Subcutaneous adipose tissue (tissue), 4 donors: ENCODE data around the gene NFATC2. TPM values are rescaled to one million over a fixed set of nuclear protein-coding genes. Genes with fewer than 3 reads are reported as not detected.

ENCODE experiments used
- total RNA-seq, 4 donors: library from RNA; depleted of rRNA; stranded (reverse); fragments of >200 nt; gene quantifications; one replicate each; pipeline ENCODE4 v1.1.0, GENCODE V29; 2016
- TF ChIP-seq, protein P1 (sequence below): fragments of 450-650 bp; IDR thresholded peaks from one replicate; pipeline ENCODE4 v1.5.1; 2016; ENCODE audit warnings: low read depth, mild to moderate bottlenecking, control low read depth, antibody characterized with exemption, moderate library complexity

NFATC2 gene
- total RNA-seq, 4 donors from 2014 or later, result 2.3 to 7.5 (median 5.8) TPM

DNA sequence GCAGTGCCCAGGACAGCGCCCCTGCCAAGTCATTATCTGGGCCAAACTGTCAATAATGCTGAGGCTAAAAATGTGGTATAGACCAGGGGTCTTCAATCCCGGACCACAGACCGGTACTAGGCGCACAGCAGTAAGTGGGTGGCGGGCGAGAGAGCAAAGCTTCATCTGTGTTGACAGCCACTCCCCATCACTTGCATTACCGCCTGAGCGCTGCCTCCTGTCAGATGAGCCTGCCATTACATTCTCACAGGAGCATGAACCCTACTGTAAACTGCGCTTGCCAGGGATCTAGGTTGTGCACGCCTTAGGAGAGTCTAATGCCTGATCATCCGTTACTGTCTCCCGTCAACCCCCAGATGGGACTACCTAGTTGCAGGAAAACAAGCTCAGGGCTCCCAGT, 91.0 kb downstream of the NFATC2 start:
- TF ChIP-seq, protein P1, sequence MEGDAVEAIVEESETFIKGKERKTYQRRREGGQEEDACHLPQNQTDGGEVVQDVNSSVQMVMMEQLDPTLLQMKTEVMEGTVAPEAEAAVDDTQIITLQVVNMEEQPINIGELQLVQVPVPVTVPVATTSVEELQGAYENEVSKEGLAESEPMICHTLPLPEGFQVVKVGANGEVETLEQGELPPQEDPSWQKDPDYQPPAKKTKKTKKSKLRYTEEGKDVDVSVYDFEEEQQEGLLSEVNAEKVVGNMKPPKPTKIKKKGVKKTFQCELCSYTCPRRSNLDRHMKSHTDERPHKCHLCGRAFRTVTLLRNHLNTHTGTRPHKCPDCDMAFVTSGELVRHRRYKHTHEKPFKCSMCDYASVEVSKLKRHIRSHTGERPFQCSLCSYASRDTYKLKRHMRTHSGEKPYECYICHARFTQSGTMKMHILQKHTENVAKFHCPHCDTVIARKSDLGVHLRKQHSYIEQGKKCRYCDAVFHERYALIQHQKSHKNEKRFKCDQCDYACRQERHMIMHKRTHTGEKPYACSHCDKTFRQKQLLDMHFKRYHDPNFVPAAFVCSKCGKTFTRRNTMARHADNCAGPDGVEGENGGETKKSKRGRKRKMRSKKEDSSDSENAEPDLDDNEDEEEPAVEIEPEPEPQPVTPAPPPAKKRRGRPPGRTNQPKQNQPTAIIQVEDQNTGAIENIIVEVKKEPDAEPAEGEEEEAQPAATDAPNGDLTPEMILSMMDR, result no peak

DNA sequence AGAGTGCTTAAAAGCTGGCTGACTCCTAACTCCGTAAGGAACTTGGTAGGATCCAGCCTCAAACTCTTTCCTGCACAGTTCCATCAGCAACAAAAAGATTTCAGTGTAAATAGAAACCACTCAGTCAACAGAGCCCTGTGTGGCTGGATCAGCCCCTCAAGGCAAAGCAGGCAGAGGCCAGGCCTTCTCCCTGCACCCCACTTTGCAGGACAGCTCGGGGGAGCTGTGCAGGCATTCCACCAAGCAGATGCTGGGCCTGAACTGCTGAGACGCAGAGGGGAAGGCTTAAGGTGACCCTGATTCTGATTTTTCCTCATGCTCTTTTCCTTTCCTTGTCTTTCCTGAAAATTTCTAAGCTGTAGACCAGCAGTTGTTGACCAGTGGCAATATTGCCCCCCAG, 91.5 kb downstream of the NFATC2 start:
- TF ChIP-seq, protein P1, result no peak

DNA sequence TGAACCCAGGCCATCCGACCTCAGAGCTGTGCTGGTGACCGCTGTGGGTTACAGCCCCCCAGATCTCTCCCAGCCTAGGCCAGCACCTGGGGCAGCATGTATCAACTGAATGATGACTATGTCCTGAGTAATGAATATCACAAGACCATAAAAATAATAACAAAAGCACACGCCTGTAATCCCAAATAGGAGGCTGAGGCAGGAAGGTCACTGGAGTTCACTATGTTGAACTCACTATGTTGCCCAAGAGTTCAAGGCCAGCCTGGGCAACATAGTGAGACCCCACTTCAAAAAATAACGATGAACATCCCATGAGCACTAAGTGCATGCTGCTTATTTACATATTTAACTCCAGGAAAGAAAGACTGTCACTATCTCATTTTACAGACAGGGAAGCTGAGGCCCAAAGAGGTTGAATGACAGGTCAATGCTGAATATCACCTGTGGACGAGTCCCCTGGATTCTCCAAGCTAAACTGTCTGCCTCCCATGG, 92.3 kb downstream of the NFATC2 start:
- TF ChIP-seq, protein P1, result no peak

DNA sequence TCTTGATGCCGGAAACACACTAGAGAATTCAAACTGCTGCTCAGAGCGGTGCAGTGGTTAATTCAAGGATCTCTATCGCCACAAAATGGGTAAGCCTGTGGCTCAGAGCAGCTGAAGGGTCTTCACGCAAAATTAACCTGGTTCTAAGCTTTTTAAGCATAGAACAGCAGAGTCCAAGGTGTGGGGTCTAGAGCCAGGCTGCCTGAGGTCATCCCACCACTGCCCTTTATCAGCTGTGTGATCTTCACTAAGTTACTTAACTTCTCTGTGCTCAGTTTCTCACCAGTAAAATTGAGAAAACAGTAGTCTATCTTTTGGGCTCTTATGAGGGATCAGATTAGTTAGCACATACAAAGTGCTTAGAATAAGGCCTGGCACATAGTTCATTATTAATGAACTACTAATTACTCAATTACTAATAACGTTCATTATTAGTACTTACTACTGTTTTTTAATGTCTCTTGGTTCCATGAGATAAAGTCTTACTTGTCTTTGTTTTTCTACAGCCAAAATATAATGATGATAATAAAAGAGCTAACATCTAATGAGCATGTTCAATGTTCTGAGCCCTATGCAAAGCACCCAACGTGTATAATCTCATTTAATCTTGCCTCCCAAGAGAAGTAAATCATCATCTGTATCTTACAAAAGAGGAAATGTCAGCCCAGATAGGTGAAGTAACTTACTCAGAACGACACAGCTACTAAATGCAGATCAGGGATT, 92.9 kb downstream of the NFATC2 start:
- TF ChIP-seq, protein P1, result no peak

DNA sequence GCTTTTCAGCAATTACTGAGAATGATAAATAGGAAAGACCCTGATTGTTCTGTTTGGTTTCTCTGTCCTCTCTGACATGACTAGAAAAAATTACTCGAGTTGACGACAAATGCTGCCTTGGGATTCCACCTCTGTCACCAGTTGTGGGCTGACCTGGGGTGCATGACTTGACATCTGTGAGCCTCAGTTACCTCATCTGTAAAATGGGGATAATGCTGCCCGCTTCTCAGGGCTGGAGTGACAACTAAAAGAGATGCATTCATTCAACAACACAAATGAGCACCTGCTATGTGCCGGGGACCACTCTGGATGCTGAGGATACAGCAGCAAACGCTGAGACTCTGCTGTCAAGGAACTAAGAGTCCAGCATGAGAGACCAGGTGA, 94.8 kb downstream of the NFATC2 start:
- TF ChIP-seq, protein P1, result no peak

DNA sequence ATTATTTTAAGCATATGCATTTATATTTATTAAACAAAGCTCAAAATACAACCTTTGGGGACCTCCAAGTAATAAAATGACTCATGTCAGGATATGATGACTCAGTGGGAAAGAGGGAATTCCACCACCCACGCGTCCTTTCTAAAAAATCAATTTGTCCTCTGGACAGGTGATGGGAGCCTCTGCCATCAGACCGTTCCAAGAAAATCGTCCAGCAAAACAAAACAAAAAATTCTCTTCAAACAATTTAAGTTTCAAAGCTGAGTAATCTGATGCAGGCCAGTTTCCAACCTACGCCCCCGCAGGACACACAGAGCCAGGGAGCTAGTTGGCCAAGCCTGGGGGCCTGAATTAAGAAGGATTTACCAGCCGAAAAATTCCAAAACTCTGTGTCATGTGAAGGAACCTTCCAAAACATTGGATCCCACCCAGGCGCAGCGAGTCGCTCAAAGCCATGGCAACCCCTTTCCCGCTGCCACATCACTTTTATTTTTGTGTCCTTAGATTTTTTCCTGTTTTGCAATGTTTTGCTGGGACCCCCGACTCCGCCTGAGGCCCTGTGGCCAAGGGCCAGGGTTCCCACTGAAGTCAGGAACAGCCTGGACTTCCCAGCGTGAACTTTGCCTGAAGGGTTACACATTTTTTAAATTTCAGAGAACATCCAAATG, 95.3 kb downstream of the NFATC2 start:
- TF ChIP-seq, protein P1, result no peak

DNA sequence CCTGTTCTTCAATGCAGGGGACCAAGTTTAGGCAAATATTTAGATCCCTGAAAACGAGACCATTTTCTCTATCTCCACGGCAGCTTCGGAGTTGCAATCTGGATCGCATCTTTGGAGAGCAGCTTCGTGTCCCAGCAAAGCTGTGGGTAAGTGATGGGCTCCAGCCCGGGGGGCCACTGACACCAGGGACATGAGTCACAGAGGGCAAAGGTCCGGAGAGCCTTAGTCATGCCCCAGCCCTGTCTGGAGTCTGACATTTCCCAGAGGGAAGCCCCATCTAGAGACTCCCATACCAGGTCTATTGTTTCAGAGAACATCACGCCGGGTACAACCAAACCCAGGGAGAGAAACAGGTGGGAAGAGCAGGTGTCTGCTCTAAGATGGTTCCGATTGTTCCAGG, 95.9 kb downstream of the NFATC2 start:
- TF ChIP-seq, protein P1, result no peak
